GM19025 (cell line): ENCODE measurements around the gene SLC10A1.
"Not testable (repeated sequence)": the region's sequence is repeated elsewhere in the genome, so short reads cannot be mapped to it uniquely, and the experiment has no call there.

Experiments
- ATAC-seq: cut with Tn5 transposase; IDR thresholded peaks from one replicate; pipeline ENCODE4 v1.9.1; 2021; ENCODE audit warnings: mild to moderate bottlenecking, low read depth, moderate library complexity; ENCODE audit not compliant: unreplicated experiment

SLC10A1 gene

DNA sequence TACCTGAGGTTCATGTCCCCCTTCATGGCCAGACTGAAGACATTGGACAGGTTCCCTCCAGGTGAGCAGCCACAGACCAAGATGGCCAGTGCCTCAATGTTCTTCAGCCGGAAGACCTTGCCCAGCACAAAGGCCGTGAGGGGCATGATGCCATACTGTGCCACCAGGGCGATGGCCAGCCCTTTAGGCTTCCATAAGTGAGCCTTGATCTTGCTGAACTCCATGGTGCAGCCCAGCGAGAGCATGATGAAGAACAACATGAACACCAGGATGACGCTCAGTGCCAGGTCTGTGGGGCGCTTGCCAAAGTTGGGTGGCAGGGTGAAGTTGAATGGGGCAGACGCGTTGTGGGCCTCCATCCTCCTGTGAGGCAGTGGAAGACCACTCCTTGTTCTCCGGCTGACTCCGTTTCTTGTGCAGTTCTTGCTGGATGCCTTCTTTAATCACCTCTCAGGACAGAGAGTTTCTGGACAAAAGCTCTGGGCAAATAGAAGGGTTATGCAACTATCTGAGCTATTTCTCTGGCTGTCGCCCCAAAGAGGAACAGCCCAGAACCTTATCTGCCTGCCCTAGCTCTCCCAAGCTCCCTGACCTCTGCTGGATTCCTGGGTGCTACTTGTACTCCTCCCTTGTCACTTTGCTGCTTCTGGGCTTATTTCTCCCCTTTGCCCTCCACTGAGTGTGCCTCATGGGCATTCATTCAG, at the start of gene SLC10A1:
TSS of gene SLC10A1 (minus strand) at position 445 of the 704 bp plus-strand sequence. CDS start at position 359, 86 bp downstream.
- ATAC-seq: no peak

DNA sequence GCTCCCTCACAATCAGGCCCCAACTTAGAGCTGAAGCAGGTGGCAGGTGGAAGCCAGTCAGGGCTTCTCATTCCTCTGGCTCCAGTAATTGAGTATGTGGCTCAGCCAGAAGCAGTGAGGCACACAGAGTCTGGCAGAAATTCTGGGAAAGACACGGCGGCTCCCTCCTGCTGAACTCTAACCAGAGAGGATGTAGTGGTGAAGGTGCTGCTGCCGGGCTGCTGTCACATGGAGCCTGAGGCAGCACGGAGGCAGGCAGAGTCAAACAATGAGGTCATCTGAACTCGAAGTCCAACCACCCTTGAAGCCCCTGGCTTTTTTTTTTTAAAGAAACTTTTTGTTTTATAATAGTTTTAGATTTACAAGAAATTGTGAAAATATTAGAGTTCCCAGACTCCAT, 48.7 kb upstream of the SLC10A1 start:
- no peak for ATAC-seq

DNA sequence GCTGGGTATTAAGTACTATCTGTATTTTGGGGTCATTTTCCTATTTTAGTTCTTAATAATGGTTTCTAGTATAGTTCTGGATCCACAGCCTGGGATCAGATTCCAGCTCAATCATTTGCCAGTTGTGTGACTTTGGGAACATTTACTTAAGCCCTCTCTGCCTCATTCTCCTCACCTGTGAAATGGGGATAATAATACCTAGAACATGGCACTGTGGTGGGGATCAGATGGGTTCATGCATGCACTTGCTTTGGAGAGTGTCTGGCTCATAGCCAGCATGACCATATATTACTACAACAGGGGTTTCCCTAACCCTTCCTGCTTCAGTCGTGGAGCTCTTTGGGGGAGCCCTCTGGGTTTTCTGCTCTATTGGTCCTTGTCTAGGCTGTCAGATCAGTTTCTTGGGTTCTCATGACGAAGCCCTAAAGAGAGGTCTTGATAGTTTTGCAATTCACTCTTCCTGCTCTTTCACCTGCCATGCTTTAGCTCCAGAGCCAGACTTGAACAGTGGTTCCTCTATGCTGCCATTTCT, 48.1 kb upstream of the SLC10A1 start:
- ATAC-seq: no peak

DNA sequence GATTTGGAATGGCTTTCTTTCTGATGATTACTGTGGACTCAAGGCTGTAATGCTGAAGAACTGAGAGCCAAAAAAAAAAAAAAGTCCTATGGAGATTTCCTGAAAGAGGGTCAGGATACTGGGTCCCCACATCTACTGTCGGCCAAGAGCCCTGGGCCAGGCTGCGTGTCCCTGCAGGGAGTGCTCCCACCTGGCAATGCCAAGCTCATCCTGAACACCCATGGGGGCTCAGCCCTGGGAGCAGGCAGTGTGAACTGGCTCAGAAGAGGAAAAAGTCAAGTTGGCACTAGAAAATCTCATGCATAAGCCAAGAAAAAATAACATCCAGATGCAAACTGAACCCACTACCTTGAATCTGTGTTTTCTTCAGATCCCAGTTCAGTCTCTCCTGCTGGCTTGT, 47.1 kb upstream of the SLC10A1 start:
- ATAC-seq: no peak

DNA sequence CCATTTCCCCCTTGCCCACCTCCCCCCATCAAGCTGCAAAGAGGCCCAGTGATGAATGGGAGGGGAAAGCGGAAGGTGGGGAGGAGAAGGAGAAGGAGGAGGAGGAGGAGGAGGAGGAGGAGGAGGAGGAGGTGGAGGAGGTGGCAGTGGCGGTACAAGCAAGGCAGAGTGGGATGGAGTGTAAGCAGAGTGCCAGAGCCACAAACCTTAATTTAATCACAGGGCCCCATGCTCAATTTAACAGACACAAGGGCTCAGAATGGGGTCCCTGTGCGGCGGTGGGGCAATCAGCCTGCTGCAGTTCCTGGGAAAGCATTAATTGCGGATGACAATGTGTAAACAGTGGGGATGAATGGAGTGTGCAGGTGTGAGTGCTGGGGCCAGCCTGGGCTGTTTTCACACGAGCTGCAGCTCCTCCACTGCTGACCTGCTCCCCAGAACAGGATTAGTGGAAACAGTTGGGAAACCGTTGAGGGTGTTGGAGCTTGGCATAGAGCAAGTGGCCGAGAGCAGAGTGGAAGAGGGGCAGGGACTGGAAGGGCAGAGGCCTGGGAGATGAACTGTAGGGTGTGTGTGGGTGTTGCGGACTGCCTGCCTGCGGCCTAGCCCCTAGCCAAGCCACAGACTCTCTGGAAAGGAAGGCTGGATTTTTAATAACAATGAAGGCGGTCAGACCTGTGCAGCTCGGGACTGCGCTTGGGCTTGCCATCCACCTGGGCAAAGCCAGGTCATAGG, 45.8 kb upstream of the SLC10A1 start:
- ATAC-seq: no peak

DNA sequence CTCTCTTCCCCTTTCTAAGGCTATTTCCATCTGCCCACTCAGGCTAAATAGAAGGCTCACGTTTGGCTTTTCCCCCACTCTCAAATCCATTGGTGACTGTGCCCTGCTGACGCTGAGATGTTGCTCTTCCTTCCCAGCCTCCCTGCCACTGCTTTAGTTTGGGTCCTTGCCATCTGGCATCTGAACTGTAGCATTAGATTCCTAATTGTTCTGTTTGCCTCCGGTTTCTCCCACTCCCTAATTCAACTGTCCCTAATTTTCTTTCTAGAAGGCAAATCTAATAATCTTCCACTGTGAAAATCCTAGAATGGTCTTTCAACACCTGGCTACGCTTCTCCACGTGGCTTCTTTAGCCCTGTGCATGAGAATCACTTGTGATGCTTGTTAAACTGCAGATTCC, 44.6 kb upstream of the SLC10A1 start:
- no peak for ATAC-seq

DNA sequence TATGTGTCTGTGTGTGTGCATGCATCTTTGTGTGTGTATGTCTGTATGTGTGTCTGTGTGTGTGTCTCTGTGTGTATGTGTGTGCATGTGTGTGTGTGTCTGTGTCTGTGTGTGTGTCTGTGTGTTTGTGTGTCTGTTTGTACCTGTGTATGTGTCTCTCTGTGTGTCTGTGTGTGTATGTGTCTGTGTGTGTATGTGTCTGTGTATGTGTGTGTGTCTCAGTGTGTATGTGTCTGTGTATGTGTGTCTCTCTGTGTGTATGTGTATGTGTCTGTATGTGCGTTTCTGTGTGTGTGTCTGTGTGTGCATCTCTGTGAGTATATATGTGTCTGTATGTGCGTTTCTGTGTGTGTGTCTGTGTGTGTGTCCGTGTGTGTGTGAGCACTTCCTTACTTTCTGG, 42.6 kb upstream of the SLC10A1 start:
- no peak for ATAC-seq

DNA sequence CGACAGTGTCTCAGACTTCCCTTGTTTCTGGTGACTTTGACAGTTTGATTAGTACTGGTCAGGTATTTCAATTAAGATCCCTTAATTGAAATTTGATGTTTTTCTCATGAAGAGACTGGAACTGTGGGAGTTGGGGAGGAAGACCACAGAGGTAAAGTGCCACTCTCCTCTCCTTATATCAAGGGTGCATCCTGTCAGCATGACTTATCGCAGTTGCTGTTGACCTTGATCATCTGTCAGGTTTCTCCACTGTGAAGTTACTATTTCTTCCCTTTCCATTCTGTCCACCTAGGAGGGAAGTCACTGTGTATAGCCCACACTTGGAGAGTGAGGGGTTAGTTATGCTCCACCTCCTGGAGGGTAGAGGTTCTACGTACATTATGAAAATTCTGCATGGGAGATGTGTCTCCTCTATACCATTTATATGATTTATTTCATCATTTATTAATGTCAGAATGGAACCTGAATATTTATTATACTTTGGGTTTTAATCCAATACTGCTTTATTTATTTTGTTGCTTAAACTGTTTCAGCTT, 41.9 kb upstream of the SLC10A1 start:
- ATAC-seq: no peak

DNA sequence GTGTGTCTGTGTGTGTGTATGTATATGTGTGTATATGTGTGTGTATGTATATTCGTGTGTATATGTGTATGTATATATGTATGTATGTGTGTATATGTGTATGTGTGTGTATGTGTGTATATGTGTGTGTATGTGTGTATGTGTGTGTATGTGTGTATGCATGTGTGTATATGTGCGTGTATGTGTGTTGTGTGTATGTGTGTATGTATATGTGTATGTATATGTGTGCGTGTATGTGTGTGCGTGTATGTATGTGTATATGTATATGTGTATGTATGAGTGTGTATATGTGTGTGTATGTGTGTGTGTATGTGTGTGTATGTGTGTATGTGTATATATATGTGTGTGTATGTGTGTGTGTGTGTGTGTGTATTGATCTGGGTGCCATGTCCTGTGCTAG, 31.8 kb upstream of the SLC10A1 start:
- no peak for ATAC-seq

DNA sequence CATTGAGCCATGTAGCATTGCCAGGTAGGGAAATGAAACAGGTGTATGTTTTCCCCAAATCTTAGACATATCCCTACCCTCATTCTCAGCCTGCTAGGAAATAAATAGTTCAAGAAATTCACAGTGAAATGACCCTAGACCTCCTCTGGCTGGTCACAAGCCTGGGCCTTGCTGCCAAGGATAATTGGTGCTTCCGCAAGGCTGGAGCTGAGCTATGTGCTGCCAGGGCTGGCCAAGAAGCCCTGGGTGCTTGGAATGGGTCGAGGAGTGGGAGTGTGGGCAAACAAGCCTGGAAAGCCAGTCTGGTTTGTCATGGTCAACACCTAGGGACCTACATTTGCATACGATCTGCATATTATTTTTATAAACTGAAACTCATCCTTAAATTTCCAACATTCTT, 31.3 kb upstream of the SLC10A1 start:
- ATAC-seq: no peak

DNA sequence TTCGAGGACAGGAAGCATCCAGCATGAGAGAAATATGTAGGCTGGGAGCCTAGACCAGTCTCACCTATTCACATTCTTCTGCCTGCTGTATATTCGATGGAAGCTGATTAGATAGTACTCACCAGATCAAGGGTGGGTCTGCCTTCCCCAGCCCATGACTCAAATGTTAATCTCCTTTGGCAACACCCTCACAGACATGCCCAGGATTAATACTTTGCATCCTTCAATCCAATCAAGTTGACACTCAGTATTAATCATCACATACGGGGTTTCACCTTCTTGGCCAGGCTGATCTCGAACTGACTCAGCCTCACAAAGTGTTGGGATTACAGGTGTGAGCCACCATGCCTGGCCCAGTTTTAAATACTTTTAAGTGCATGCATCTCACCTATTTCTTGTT, 30.5 kb upstream of the SLC10A1 start:
- no peak for ATAC-seq

DNA sequence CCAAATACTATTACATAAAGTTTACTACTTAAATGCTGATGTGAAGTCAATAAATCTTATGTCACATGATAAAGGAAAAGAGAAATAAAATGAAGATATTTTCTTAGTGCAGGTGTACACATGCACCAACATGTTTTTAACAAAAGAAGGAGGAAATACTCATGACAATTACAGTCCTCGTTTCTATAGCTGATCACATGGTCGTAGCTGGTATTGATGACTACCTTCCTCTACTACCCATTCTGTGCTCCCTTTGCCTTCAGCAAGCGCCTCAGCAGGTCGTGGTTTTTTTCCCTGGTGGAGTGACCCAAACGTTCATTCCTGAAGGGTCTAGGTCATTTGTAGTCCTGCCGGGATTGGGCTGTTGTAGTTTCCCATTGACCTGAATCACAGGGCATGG, 25.4 kb upstream of the SLC10A1 start:
- ATAC-seq: no peak

DNA sequence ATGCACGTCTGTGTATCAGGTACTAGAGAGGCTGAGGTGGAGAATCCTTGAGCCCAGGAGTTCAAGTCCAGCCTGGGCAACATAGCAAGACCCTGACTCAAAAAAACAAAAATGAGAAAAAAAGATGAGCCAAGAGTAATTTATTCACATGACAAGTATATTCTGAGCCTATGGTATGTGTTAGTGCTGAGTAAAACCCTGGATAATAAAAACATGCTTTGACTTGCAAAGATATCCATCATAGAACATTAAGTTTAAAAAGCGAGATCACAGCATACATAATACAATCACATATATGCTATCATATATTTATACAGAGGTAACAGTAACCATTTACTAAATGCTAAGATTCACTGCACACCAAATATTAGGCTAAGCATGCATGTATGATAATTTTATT, 23.9 kb upstream of the SLC10A1 start:
- no peak for ATAC-seq

DNA sequence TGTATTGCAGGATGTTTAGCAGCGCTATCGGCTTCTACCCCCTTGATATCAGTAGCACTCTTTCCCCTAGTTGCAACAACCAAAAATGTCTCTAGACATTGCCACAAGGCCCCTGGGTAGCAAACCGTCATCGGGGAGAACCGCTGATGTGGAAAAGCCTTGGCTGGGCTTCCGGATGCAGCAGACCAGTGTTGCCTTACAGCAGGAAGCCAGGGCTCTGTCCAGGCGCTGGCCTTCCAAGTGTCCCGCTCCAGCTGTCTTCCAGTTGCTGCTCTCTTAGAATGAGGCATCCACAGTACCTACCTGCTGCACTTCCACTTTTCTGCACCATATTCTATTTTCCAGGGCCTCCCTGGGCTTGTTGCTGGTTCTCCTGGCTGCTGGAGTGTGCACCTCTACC, 22.6 kb upstream of the SLC10A1 start:
- ATAC-seq: no peak

DNA sequence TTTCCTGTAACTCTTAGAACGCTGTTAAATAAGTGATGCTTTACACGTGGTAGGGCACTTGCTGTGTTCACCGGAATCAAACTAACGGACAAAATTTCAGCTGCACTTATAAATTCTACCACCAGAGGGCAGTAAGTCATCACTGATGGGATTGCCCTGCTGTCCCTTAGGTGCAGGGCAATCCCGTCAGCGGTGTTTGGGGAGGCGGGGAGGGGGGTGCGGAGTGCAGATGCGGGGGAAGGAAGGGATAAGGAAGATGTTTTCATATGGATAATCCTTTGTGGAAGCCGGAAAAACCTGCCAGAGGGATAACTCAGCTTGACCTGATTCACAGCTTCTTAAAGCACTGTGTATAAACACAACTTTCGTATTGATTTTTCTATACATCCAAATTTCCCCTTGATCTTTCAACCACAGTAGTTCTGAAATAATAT, 21.7 kb upstream of the SLC10A1 start:
- no peak for ATAC-seq

DNA sequence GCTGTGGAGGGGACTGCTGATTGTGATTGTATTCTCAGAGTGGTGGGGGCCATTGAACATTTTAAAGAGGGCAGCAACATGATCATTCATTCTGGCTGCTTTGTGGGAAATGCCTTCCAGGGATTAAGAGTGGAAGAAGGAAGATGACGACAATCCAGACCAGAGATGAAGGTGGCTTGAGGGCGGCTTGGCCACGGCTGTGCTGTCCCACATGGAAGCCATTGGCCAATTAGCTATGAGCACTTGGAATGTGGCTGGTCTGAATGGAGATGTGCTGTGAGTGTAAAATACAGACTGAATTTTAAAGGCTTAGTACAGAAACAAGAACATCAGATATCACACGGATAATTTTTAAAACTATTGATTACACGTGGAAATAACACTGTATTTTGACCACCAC, 19.2 kb upstream of the SLC10A1 start:
- no peak for ATAC-seq

DNA sequence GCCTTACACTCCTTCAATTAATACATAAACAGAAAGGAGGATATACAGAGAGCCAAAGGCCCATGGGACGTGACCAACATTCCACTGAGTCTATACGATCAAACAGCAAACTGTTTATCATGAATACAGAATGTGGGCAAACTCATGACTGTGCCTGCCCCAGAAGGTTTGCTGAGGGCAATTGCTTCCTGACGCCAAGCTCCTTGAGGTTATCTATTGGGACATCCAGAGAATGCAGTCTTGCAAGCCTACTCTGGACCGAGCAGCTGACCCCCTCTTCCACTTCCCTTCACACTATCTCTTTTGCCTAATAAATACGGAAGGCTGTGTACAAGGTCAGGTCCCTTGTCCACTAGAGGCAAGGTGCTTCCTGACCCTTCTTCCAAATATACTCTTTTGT, 18.5 kb upstream of the SLC10A1 start:
- ATAC-seq: no peak

DNA sequence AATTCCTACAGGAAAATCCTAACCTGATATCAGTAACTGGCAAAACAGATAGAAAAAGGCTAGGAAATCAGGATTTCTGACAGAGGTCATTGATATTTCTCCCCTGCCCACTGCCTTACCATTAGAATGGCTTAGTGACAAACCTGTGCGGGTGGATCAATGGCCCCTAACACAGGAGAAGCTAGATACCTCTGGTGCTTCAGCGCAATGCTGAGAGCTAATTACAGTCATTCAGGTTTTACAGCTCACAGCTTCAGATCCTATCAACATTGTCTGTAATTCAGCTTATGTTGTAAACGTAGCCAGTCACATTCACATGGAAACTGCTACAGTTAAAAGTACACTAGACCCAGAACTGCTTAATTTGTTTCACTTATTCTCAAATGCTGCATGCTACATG, 17.4 kb upstream of the SLC10A1 start:
- ATAC-seq: no peak

DNA sequence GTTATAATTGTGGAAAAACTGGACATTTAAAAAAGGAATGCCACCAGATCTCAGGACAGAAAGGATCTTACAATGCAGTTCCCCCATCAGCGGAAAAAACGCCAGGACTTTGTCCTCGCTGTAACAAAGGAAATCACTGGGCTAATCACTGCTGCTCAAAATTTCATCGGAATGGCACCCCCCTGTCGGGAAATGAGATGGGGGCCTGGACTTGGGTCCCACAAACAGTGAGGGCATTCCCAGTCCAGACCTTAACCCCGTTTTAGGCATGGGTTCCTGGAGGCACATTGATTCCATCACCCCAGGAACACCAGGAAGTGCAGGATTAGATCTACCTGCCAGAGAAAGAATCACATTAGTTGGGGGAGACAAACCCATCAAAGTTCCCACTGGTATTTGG, 16.3 kb upstream of the SLC10A1 start:
- not testable (repeated sequence) for ATAC-seq

DNA sequence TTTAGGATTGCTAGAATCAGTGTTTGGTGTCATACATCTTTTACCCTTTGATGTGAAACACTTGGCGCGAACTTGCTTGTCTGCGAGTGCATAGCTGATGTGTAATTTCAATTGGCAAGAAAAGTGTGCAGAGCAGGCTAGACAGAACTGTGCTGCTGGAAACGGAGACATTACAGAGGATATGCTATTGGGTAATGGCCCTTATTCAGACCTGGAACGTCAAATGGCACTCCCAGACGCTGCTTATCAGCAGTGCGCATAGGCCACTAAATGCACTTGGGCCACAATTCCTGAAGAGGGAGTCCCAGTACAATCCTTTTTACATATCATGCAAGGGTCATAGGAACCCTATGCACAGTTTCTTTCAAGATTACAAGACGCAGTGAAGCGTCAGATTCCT, 15.7 kb upstream of the SLC10A1 start:
- ATAC-seq: no peak

DNA sequence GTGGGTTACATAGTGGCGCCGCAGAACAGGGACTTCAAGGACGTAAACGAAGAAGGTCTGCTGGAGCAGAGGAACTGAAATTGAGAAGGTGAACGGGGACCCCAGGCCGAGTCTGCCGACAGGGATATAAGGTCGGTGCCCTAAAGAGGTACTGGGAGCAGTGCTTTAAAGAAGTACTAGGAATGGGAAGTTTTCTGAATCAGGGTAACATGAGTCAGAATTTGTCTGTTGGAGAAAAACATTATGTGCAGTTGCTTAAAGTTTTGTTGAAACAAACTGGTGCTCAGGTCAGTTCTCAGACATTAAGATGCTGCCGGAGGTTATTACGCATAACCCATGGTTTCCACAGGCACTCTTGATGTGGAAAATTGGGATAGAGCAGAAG, 14.8 kb upstream of the SLC10A1 start:
- ATAC-seq: no peak
